GM19193 (cell line): Measurements from ENCODE around the gene AMN.

Experiments
- POLR2A ChIP-seq: IDR thresholded peaks from 4 replicates; pipeline ENCODE4 v1.6.1; 2011; ENCODE audit not compliant: insufficient read depth, insufficient read length; ENCODE audit errors: extremely low read depth

Gene AMN

DNA sequence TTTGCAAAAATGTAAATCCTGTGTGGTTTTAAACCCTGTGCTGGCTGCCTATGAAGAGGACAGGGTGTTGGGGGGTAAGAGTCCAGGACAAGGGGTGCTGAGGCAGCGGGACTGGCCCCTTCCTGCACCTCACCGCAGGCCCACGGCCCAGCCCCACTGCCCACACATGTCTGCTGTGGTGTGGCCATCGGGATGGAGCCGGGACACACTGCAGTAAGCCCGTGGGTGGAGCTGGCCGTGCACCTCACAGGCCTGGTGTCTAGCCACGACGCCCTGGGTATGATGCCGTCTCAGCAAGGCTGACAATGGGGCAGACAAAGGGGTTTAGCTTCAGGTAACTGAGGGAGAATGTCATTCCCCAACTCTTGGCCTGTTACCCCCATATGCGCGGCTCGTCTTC, 19.6 kb downstream of the AMN start:
- TF ChIP-seq POLR2A, result no peak

DNA sequence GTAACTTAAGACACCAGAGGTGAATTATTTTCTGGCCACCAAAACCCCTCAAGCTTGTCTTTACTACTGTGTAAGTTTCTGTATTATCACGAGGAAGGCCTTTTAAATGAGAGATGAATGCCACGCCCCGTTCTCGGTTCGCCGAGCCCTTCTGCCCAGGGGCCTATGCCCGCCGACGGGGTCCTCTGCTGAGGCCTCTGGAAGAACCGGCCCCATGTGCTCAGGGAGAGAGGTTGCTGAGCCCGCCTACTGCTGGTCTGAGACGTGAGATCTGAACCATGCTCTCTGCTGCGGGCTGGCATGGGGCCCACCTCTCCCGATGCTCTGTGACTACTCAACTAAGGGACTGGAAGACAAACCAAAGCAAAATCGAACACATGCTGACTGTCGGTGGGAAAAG, 21.0 kb downstream of the AMN start:
- TF ChIP-seq POLR2A, result no peak

DNA sequence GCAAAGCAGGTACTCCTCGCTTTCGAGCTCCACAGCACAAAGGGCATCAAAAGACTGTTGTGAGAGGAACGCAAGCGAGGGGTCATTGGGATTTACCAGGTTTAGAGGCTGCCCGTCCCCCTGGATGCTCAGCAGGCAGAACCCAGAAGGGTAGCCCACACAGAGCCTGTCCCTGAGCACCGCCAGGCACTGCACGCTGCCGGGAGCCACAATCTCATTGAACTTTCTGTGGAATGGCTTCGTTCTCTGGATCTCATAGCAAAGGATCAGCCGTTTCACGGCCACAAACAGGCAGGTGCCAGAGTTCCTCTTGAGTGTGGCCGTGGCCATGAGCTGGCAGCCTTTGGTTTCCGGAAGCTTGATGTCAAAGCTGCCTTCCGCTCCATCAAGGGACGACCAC, 21.5 kb downstream of the AMN start:
- no peak for TF ChIP-seq POLR2A

DNA sequence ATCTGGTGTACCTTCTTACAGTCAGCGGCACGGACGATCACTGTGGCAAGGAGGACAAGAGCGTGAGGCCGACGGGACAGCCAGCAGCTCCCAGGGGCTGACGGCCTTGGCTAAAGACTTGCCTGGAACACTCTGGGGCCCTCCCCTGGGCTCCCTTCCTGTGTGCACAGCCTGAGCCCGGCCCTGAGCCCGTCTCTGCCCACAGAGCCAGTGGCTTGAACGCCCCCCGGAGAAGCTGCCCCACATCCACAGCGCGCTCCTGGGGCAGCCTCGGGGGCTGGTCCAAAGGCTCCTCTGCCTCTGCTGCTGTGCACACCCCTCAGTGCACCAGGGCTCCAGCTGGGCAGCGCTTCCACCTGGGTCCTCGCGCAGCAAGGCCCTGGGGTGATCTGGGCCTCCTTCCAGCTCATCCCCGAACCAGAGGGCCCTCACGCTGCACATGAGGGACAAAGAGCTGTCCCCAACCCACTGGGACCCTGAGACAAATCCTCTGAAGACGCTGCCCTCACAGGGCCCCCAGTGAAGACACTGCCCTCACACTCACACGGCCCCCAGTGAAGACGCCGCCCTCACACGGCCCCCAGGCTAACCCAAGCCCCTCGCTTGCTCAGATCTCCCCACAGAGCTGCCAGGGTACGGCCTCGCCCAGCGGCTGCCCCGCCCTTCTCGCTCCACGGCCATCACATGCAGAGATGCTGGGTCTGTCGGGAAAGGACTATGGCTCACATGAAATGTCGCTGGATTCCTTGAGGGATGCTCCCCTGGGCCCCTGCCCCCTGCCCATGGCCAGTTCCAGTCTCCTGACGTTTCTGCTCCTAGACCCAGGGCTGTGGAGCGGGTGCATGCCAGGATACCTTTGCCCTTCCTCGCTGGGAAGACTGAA, 22.2 kb downstream of the AMN start:
- no peak for TF ChIP-seq POLR2A

DNA sequence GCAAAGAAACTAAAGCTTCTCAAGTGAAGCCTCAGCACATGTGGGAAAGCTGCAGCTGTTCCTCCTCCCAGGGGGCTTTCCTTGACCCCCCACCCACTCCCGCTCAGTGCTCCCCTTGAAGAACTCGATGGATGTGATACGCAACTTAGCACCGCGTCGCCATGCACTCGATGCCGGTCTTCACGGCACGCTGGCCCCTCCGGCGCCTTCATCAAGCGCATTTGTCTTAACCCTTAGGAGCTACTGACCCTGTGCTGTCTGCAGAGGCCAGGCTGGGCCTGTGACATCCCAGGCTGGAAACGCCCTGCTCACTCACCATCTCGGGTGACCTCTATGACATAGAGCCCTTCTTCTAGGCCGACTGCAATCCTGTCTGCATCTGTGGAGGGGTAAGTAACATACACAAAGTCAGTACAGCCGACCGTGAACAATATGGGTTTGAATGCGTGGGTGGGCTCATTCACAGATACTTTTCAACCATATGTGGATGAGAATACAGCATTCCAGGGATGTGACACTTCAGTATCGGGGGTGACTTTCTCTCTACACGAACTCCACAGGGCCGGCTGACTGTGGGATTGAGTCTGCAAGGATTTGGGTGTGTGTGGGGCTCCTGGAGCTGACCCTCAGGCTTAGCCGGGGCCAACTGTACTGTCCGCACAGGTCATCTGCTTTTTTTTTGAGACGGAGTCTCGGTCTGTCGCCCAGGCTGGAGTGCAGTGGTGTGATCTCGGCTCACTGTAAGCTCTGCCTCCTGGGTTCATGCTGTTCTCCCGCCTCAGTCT, 23.1 kb downstream of the AMN start:
- TF ChIP-seq POLR2A, result no peak

DNA sequence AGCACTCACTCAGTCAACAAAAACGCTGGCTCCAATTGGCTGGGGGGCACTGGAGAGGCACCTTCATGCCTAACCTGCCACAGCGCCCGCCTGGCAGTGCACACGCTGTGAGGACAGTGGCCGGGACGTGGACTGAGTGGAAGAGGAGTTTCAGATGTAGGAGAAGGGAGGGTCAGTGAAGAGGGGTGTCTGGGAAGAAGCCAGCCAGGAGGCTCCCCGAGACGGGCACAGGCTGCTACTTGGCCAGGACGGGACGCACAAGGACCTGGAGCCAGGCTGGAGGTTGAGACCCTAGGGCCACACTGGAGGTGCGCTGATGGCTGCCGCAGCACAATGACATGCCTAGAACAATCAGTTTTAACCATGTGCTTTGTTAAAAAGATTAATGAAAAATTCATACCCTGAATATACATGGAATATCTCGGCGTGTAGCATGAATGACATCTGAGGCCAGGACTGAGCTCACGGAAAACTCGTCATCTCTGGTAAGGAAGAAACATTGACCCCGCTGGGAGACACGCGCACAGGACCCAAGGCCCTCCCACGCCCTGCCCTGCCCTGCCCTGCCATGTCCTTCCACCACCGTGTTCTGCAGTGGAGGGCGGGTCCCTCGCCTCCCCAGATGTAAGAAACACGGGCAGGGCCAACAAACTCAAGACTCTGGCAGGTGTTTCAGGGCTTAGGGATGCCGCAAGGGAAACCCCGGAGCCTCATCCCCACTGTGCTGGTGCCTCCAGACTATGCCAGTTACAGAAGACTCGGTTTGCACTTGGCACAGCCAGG, 25.0 kb downstream of the AMN start:
- TF ChIP-seq POLR2A, result no peak

DNA sequence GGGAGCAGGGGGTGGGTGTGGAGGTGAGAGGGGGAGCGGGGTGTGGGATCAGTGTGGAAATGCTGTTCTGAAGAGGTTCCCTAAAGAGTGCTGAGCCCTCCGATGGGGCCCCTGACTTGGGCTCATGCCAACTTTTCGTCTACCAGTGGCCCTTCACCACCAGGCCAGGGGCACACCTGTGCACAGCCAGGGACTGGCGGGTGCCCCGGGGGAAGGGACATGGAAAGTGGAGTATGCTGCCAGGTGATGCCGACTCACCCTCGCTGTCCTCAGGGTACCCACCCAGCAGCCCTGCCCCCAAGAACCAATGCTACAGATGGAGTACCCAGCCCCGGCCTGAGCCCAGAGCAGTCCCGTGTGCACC, 26.2 kb downstream of the AMN start:
- TF ChIP-seq POLR2A, result no peak

DNA sequence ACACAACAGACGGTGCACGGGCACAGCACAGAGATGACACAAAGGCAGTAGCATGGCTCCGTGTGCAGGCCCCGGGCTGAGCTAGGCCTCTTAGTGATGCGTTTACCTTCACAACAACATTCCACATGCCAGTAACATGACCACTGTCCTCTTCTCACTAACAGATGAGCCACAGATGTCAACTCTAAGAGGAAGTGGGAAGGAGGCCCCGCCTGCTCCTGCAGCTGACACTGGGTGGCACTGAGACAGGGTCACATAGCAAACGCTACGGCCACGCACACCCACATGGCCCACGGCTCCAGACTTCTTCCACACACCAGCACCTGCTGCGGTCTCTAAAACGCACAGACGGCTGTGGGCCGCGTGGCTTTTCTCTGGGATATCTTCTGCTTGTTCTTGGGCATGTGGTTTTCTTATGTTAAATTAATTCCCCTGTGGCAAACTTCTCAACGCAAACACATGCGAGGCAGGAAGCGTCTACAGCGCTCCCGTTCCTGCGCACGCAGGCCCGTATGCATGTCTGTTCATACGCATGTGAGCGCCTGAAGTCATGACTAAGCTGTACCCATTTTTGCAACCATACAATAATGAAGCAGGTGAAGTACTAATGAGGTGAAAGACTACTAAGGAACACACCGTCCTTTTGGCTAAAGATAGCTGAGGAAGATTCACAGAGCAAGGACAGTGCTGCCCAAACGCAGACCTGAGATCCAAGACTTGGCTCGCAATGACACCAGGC, 26.8 kb downstream of the AMN start:
- TF ChIP-seq POLR2A, result no peak

DNA sequence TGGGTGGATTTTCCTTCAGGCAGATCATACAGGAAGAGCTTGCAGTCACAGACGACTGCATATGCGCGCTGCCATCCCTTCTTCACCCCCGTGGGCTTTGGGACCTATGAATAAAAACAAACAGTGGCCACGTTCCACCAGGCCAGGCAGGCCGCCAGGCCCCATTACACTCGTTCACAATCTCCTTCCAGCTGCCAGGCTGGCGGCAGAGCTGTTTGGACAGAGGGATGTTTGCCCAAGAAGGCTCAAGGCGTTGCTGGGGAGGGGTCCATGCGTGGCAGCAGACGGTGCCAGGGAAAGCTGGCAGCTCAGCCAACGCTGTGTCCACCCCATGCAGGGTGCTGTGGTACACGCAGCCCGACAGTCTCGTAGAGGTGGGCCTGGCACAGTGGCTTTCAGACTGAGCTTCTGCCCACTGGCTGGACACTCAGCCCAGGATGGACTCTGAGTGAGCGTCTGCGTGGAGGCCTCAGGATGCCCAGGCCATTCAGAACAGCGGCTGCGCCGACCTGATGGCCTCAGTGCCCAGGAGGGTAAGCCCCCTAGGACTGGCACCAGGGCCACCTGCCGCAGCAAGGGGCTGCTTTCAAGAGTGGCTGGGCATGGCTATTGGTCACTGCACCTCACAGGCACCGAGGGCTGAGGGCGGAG, 27.5 kb downstream of the AMN start:
- no peak for TF ChIP-seq POLR2A

DNA sequence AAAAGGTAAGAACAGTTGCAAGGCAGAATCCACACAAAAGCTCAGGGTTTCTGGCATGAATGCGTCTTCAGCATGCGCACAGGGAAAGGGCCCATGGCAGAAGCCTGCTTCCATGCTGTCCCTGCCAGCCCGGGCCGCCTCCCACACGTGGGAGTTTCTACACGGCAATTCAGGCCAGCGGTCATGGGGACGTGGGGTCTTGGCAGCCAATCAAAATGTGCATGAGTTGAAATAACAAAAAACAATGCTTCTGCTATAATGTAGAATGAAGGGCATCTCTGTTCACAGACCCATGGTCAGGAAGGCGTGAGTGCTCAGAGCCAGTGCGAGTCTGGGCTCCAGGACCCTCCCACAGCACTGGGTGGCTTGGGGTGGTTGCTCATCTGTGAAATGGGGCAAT, 28.6 kb downstream of the AMN start:
- no peak for TF ChIP-seq POLR2A

DNA sequence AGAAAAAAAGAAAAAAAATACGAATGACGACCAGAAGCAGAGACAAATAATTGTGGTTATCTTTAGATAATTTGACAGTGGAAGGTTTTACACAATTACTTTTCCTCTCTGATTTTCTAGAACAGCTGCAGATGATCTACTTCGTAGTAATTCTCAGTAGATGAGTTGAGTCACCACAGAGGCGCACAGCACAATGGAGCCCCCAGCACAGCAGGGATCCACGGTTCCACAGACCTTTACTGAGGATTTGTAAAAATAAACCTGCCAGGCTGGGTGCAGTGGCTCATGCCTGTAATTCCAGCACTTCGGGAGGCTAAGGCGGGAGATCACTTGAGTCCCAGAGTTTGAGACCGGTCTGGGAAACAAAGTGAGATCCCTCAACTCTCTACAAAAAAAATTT, 29.3 kb downstream of the AMN start:
- TF ChIP-seq POLR2A, result no peak

DNA sequence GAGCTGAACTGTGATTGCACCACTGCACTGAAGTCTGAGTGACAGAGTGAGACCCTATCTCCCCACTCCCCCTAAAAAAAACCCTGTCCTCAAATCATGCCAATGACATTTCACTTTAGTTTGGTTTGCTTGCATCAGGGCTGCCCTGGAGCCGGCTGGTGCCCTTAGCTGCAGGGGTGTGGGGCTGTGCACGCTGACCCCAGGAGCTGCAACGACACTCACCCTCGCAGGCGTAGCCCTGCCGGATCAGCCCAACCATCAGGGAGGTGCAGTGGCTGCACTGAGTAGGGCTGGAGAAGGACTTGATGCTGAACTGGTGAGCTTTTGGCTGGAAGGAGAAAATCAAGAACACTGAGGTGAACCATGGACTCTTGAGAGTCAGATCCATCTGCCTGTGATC, 29.8 kb downstream of the AMN start:
- TF ChIP-seq POLR2A, result no peak

DNA sequence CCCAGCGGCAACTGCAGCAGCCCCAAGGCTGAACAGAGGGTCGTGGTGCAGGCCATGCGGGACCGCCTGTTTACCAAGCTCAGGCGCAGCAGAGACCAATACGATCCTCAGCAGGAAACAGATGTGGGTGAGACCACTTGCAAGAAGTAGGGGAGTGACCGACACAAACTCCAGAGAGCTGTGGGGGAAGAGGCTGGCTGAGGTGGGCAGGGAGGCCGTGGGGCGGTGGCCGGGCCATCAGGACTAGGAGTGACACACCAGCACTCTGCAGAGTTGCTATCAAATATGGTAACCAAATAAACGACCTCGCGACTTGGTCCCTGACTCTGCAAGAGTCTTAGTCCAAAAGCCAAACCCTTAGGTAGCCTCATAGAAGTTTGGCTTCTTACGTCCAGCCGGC, 30.6 kb downstream of the AMN start:
- no peak for TF ChIP-seq POLR2A
